Calu3 (cell line): ENCODE results near the gene C1QL3. TPM values are rescaled to one million over a fixed set of nuclear protein-coding genes. Genes with fewer than 3 reads are reported as not detected.

Source experiments
- BruUV-seq: library from RNA; stranded (reverse); fragments of 400-500 nt; replicated peaks from 2 replicates; lab custom pipeline; 2021; lab: Mats Ljungman, UMichigan
- CTCF ChIA-PET: fragments of 300-600 bp; sonication (Branson Sonifier 250); formaldehyde crosslinking; loops from one replicate; lab custom pipeline; 2022; ENCODE audit warnings: antibody characterized with exemption; lab: Charles Lee
- DNase-seq: peaks from one replicate; pipeline ENCODE4 v3.0.0; 2022
- H3K27ac Mint-ChIP-seq: one replicate; pipeline ENCODE4 v1.8.0; 2022; ENCODE audit warnings: mixed read lengths; ENCODE audit not compliant: unreplicated experiment
- H3K27me3 Mint-ChIP-seq: one replicate; pipeline ENCODE4 v1.8.0; 2022; ENCODE audit warnings: mixed read lengths; ENCODE audit not compliant: unreplicated experiment
- H3K36me3 Mint-ChIP-seq: one replicate; pipeline ENCODE4 v1.8.0; 2022; ENCODE audit warnings: mild to moderate bottlenecking, moderate library complexity, mixed read lengths; ENCODE audit not compliant: insufficient read depth, unreplicated experiment
- H3K4me1 Mint-ChIP-seq: one replicate; pipeline ENCODE4 v1.8.0; 2022; ENCODE audit warnings: mild to moderate bottlenecking, low read depth, mixed read lengths; ENCODE audit not compliant: unreplicated experiment
- H3K4me3 Mint-ChIP-seq: one replicate; pipeline ENCODE4 v1.8.0; 2022; ENCODE audit warnings: mild to moderate bottlenecking, low read depth, moderate library complexity, mixed read lengths; ENCODE audit not compliant: unreplicated experiment
- H3K9me3 Mint-ChIP-seq: one replicate; pipeline ENCODE4 v1.8.0; 2022; ENCODE audit warnings: low read depth, mixed read lengths; ENCODE audit not compliant: unreplicated experiment
- intact Hi-C: fragments of 100-400 bp; cut with micrococcal nuclease; formaldehyde crosslinking; loops from one replicate; pipeline ENCODE4 v1.10.0; 2022; ENCODE audit not compliant: unreplicated experiment
- total RNA-seq: library from RNA; stranded (reverse); gene quantifications from 2 replicates; pipeline ENCODE4 v1.2.3, GENCODE V29; 2022
- TF ChIP-seq, protein P1 (sequence below): fragments of 200-600 bp; IDR thresholded peaks from one replicate; pipeline ENCODE4 v1.8.0; 2022; ENCODE audit warnings: antibody characterized with exemption; ENCODE audit not compliant: unreplicated experiment

The C1QL3 gene
- total RNA-seq, 1 experiment from 2014 or later = not detected

DNA sequence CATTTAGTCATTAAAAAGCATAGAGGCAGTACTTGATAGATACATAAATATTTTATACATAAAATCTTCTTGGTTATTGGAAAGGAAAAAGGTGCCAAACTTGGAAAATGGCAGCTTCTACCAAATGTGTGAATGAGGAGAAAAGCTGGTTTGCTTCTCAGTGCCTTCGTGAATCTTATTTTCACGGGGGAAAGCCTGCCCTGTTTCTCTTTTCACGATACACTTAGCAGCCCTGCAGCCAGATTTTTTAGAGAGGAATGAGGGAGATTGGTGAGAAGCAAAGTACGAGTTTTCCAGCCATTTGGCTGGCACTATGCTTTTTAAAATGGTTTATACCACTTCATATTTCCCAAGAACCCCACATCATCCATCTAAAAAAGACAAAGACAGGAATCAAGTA lies 22.9 kb upstream of the C1QL3 start:
- intact Hi-C loops = loop anchor here (10.0 kb wide), 3 partner anchors 230 to 640 kb away; no protein-coding TSS in a partner anchor
- Mint-ChIP-seq H3K27ac (no peak overlapping the region), H3K4me1 (no peaks in the 10 kb centered on the region), H3K4me3 (no peak overlapping the region), H3K27me3 (no peaks in the 10 kb centered on the region), H3K9me3 (no peaks in the 10 kb centered on the region), H3K36me3 (no peaks in the 10 kb centered on the region)
- CTCF ChIA-PET = interaction anchor here (0.6 to 1.4 kb wide), 3 partner anchors 14 to 1278 kb away, joined by 3 to 4 read pairs (median 4); no protein-coding TSS in a partner anchor
- DNase-seq = no peak
- TF ChIP-seq, protein P1, sequence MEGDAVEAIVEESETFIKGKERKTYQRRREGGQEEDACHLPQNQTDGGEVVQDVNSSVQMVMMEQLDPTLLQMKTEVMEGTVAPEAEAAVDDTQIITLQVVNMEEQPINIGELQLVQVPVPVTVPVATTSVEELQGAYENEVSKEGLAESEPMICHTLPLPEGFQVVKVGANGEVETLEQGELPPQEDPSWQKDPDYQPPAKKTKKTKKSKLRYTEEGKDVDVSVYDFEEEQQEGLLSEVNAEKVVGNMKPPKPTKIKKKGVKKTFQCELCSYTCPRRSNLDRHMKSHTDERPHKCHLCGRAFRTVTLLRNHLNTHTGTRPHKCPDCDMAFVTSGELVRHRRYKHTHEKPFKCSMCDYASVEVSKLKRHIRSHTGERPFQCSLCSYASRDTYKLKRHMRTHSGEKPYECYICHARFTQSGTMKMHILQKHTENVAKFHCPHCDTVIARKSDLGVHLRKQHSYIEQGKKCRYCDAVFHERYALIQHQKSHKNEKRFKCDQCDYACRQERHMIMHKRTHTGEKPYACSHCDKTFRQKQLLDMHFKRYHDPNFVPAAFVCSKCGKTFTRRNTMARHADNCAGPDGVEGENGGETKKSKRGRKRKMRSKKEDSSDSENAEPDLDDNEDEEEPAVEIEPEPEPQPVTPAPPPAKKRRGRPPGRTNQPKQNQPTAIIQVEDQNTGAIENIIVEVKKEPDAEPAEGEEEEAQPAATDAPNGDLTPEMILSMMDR = no peak
- BruUV-seq = no TSS peak

GRCh38 chr10:16544099-16544498 lies 22.4 kb upstream of the C1QL3 start:
- Mint-ChIP-seq H3K4me3 (no peak overlapping the region), H3K27me3 (no peaks in the 10 kb centered on the region)
- CTCF ChIA-PET = no interaction called here

DNA sequence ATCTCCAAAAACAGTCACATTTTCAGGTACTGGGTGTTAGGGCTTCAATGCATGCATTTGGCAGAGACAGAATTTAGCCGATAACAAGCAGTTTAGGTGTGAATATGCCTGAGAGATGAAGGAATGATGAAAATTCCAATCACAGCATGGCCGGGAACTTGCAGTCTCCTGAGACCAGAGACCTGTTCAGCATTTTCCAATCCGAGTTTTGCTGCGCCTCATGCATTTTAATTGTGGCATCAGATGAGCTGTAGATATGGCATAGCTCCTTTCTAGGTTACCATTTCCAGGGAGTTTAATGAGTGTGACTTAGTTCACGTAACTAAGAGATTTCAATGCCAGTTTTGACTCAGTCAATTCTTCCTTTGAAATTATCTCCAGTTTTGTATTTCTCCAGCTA lies 14.5 kb upstream of the C1QL3 start:
- Mint-ChIP-seq H3K36me3 (no peaks in the 10 kb centered on the region), H3K9me3 (no peaks in the 10 kb centered on the region), H3K27ac (no peak overlapping the region), H3K27me3 (no peaks in the 10 kb centered on the region), H3K4me1 (no peaks in the 10 kb centered on the region), H3K4me3 (no peak overlapping the region)
- DNase-seq = no peak
- TF ChIP-seq, protein P1 = no peak
- intact Hi-C loops = no loop called here
- CTCF ChIA-PET = no interaction called here
- BruUV-seq = no TSS peak

More at GRCh38 chr10:16544099-16544498, 22.4 kb upstream of the C1QL3 start:
- no peaks in the 10 kb centered on the region for H3K4me1 Mint-ChIP-seq
- intact Hi-C loops = loop anchor here (10.0 kb wide), 3 partner anchors 231 to 639 kb away; no protein-coding TSS in a partner anchor
- no peaks in the 10 kb centered on the region for H3K9me3 Mint-ChIP-seq
- DNase-seq = no peak
- BruUV-seq = no TSS peak
- H3K36me3 Mint-ChIP-seq = no peaks in the 10 kb centered on the region
- no peak overlapping the region for H3K27ac Mint-ChIP-seq
- TF ChIP-seq, protein P1 = no peak

- TF ChIP-seq, protein P1 = no peak
- H3K4me3 Mint-ChIP-seq = no peak overlapping the region
- no peak for DNase-seq
- CTCF ChIA-PET = interaction anchor here (0.7 to 0.9 kb wide), 2 partner anchors 15 to 778 kb away, joined by 3 read pairs; no protein-coding TSS in a partner anchor
- no peaks in the 10 kb centered on the region for H3K27me3 Mint-ChIP-seq
- H3K9me3 Mint-ChIP-seq = no peaks in the 10 kb centered on the region
- no peaks in the 10 kb centered on the region for H3K36me3 Mint-ChIP-seq
- no TSS peak for BruUV-seq
- no peak overlapping the region for H3K27ac Mint-ChIP-seq
- intact Hi-C loops = no loop called here
- no peaks in the 10 kb centered on the region for H3K4me1 Mint-ChIP-seq
Measured at GRCh38 chr10:16529853-16530252, 8.2 kb upstream of the C1QL3 start.
